ENCODE results near the gene ATL1.

Gene ATL1

GRCh38 chr14:50594577-50595316 lies 34.8 kb downstream of the ATL1 start:
- peaks cover 9 to 23% (median 21%) of the 10 kb centered on the region in 3 donors for H3K36me3 ChIP-seq
- TF ChIP-seq, protein P1, sequence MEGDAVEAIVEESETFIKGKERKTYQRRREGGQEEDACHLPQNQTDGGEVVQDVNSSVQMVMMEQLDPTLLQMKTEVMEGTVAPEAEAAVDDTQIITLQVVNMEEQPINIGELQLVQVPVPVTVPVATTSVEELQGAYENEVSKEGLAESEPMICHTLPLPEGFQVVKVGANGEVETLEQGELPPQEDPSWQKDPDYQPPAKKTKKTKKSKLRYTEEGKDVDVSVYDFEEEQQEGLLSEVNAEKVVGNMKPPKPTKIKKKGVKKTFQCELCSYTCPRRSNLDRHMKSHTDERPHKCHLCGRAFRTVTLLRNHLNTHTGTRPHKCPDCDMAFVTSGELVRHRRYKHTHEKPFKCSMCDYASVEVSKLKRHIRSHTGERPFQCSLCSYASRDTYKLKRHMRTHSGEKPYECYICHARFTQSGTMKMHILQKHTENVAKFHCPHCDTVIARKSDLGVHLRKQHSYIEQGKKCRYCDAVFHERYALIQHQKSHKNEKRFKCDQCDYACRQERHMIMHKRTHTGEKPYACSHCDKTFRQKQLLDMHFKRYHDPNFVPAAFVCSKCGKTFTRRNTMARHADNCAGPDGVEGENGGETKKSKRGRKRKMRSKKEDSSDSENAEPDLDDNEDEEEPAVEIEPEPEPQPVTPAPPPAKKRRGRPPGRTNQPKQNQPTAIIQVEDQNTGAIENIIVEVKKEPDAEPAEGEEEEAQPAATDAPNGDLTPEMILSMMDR (IDR thresholded peaks at IDR 0.05) = no peak
- intact Hi-C loops (cut with DNase I; ENCODE audit: low total_unique reads) = no loop called here
- no peaks in the 10 kb centered on the region for H3K4me1 ChIP-seq
- H3K27ac ChIP-seq = no peak overlapping the region
- no peak overlapping the region for H3K4me3 ChIP-seq
- H3K27me3 ChIP-seq = no peaks in the 10 kb centered on the region
- DNase-seq = no peak
- H3K9me3 ChIP-seq = no peaks in the 10 kb centered on the region

GRCh38 chr14:50598765-50599164 lies 38.8 kb downstream of the ATL1 start:
- Histone ChIP-seq H3K4me1 (no peaks in the 10 kb centered on the region), H3K36me3 (peaks cover 0 to 15% (median 9%) of the 10 kb centered on the region in 3 donors), H3K4me3 (no peak overlapping the region), H3K9me3 (no peaks in the 10 kb centered on the region), H3K27ac (no peak overlapping the region), H3K27me3 (no peaks in the 10 kb centered on the region)
- intact Hi-C loops (cut with DNase I; ENCODE audit: low total_unique reads) = no loop called here
- TF ChIP-seq, protein P1 (IDR thresholded peaks at IDR 0.05) = no peak
- DNase-seq = no peak

DNA sequence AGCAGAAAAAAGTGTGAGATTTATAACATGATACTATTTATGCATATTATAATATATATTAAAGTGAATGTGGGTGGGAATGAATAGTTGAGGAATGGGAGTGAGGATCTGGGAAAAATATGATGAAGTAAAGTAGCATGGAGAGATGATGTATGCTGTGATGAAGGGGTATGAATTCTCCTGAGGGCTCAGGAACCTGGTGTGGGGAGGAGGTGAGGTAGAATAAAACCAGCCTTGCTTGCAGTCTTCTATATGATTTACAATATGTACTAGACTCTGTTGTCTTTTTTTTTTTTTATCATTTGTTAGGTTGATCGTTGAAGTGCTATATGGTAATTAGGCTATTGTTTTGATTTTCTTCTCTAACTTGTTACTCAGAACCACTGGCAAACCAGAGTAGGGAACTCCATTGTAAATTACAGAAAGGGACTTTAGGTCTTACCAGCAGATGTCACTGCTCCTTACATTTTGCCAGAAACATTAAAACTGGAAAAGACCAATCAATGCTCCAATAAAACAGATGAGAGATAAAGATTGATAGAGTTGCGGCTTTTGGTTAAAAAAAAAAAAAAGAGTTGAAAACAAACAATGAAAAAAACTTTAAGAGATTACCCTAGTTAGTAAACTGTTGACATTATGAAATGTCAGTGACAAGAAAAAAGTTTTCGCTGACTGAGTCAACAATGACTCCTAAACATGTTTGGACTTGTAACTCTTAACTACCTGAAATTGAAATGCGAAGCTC lies 39.9 kb downstream of the ATL1 start:
- Histone ChIP-seq H3K36me3 (peaks cover 0 to 5% (median 0%) of the 10 kb centered on the region in 3 donors), H3K27ac (no peak overlapping the region), H3K4me3 (no peak overlapping the region), H3K27me3 (no peaks in the 10 kb centered on the region), H3K4me1 (no peaks in the 10 kb centered on the region), H3K9me3 (no peaks in the 10 kb centered on the region)
- intact Hi-C loops (cut with DNase I; ENCODE audit: low total_unique reads) = loop anchor here (5.0 kb wide), 1 partner anchor 182 kb away; no protein-coding TSS in a partner anchor
- TF ChIP-seq, protein P1 (IDR thresholded peaks at IDR 0.05) = peak; percentile 51 to 53
- DNase-seq = no peak

- no peak overlapping the region for H3K4me3 ChIP-seq
- intact Hi-C loops (cut with DNase I; ENCODE audit: low total_unique reads) = loop anchor here (5.0 kb wide), 1 partner anchor 181 kb away; no protein-coding TSS in a partner anchor
- H3K4me1 ChIP-seq = no peaks in the 10 kb centered on the region
- peaks cover 0 to 5% (median 0%) of the 10 kb centered on the region in 3 donors for H3K36me3 ChIP-seq
- TF ChIP-seq, protein P1 (IDR thresholded peaks at IDR 0.05) = no peak
- no peaks in the 10 kb centered on the region for H3K27me3 ChIP-seq
- no peaks in the 10 kb centered on the region for H3K9me3 ChIP-seq
- no peak overlapping the region for H3K27ac ChIP-seq
- no peak for DNase-seq
These were observed 40.9 kb downstream of the ATL1 start for GRCh38 chr14:50600849-50601248.

DNA sequence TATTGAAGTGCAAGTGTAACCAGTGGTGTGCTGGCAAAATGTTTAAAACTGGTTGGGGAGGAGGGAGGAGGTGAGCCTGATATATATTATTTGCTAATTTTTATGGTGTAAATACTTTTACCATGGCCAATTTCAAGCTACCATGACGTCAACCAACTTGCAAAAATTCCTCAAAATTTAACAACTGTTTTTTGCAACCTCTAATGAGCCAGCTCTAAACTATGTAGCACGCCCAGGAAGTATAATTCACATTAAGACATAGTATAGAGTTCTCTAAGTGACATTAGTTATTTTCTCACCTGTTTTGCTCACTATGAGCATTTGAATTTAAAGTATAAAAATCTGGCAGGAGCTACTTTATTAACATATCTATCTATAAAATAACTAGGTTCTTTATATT lies 41.4 kb downstream of the ATL1 start:
- H3K36me3 ChIP-seq = peaks cover 0 to 5% (median 0%) of the 10 kb centered on the region in 3 donors
- H3K4me1 ChIP-seq = no peaks in the 10 kb centered on the region
- no peak overlapping the region for H3K27ac ChIP-seq
- no peaks in the 10 kb centered on the region for H3K9me3 ChIP-seq
- no peak overlapping the region for H3K4me3 ChIP-seq
- DNase-seq = no peak
- intact Hi-C loops (cut with DNase I; ENCODE audit: low total_unique reads) = loop anchor here (5.0 kb wide), 1 partner anchor 181 kb away; no protein-coding TSS in a partner anchor
- TF ChIP-seq, protein P1 (IDR thresholded peaks at IDR 0.05) = no peak
- no peaks in the 10 kb centered on the region for H3K27me3 ChIP-seq

Data from tibial artery (tissue), 4 donors.